HG03045 (cell line): ENCODE results near the gene IFT52.

Experiments
- ATAC-seq: cut with Tn5 transposase; IDR thresholded peaks from one replicate; pipeline ENCODE4 v1.9.1; 2021; ENCODE audit warnings: mild to moderate bottlenecking, moderate library complexity; ENCODE audit not compliant: unreplicated experiment

The IFT52 gene

DNA sequence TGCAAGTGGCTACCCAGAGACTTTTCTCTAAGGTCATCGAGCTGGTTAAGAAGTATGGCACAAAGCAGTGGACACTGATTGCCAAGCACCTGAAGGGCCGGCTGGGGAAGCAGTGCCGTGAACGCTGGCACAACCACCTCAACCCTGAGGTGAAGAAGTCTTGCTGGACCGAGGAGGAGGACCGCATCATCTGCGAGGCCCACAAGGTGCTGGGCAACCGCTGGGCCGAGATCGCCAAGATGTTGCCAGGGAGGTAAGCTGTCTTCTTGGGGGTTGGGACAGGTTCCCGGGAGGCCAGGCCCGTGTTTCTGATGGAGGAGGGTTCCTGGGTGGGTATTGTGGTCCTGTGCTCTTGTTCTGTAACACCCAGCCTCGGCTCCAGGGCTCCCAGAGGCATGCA is 96.1 kb downstream of the IFT52 start:
- ATAC-seq: no peak

DNA sequence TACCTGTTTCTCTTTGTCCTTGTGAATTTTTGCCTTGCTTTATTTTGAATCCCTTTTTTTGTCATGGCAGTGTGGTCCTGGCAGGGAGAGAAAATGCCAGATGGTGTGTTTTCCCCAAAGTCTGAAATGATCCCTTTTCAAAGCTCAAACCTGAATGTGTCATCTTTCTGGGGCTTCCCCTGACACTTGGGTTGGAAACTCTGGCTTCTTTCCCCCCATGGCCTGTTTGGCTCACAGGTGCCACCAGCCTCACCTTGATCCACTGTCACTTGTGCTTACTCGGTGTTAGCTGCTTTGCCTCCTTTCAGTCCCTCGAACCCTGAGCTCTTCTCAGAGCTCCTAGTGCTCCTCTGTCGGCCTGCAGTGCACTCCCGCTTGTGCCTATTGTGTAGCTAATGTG is 98.4 kb downstream of the IFT52 start:
- no peak for ATAC-seq

DNA sequence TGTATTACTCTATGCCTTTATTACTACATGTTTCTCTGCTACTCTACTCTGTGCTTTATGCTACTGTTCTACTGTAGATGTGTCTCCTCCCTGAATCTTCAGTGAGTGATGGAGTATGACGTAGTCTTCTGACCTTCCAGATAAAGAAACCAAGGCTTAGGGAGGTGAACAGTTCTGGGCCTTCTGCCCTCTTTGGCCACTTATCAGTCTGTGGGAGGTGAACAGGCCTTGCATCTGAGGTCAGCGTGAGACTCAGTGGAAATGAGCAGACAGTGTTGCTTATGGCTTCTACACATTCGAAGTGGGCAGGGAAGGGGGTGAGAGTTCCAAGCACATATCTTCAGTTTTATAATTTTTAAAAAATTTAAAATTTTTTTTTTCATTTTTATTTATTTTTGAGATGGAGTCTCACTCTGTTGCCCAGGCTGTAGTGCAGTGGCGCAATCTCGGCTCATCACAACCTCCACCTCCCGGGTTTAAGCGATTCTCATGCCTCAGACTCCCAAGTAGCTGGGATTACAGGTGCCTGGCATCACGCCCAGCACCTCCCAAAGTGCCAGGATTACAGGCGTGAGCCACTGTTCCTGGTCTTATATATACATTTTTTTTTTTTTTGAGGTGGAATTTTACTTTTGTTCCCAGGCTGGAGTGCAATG is 100.3 kb downstream of the IFT52 start:
- no peak for ATAC-seq

DNA sequence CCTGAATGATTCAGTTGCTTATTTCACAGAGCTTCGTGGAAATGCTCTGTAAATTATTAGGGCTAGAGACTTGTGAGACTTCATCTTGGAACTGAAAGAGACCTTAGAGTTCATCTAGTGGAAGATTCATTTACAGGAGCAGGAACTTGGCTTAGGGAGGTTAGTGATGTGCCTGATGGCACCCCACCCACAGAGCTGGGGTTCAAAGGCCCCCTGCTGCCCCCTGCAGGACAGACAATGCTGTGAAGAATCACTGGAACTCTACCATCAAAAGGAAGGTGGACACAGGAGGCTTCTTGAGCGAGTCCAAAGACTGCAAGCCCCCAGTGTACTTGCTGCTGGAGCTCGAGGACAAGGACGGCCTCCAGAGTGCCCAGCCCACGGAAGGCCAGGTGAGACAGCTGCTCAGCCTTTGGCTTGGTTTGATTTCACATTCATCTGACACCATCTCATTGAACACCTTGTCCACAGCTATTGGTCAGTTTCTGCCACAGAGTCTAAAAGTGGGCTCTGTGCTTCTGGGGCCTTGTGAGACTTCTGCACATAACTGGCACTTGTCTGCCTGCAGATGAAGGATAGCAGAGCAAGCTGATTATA is 101.3 kb downstream of the IFT52 start:
- no peak for ATAC-seq

DNA sequence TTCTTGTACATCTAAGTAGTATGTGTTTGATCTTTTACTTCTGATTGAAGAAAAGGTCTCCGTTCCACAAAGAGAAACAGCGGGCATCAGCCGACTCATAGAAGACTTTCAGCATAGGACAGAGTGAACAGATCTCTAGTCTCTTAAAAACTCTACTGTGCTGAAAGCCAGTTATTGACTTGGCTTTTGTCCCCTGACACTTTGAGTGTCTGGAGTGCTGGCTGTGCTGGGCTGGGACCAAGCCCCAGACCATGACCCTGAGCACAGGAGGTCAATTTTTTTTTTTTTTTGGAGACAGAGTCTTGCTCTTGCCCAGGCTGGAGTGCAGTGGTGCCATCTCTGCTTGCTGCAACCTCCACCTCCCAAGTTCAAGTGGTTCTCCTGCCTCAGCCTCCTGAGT is 104.0 kb downstream of the IFT52 start:
- ATAC-seq: no peak

DNA sequence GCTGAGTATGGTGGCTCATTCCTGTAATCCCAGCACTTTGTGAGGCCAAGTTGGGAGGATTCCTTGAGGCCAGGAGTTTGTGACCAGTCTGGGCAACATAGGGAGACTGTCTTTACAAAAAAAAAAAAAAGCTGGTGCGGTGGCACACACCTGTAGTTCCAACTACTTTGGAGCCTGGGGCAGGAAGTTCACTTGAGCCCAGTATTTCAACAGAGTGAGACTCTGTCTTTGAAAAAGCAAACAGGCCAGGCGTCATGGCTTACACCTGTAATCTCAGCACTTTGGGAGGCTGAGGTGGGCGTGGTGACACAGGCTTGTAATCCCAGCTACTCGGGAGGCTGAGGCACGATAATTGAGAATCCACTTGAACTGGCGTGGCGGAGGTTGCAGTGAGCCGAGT is 104.8 kb downstream of the IFT52 start:
- ATAC-seq: no peak
